ENCODE results near the gene ITGA6.

The ITGA6 gene

DNA sequence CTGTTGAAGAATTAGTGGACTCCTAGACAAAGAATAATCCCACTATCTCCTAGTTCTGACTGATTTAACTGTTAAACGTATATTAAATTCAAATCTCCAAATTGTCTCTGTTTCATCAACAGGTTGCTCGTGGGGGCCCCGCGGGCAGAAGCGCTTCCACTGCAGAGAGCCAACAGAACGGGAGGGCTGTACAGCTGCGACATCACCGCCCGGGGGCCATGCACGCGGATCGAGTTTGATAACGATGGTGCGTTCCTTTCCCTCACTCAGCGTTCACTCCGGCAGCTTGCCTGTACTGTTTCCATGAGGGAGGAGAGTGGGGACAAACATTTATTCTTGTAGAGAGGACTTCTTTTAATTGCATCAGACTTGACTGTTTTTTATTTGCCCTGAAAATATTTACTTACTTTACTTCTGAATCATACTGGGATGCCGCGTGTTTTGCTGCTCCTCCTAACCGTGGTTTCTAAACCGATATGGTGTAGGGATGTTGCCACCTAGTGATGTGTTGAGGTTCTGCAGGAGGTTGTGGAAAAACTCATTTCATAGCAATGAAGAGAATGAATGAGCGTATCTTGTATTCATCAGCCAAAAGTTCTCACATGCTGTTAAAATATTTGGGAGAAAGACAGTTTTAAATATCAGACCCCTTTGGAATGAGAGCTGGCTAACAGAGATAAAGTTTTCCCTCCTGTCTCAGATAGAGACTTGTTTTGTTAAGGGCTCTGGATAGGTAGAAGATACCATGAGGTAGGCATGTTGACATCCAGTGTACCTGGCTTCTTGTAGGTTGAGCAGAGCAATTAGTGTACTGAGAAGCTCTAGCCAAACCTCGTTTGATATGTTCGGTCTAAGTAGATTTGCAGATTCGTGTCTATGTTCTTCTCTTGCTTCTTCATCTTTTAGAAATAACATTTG, 38.3 kb downstream of the ITGA6 start (continued):
- TF ChIP-seq, protein P1, sequence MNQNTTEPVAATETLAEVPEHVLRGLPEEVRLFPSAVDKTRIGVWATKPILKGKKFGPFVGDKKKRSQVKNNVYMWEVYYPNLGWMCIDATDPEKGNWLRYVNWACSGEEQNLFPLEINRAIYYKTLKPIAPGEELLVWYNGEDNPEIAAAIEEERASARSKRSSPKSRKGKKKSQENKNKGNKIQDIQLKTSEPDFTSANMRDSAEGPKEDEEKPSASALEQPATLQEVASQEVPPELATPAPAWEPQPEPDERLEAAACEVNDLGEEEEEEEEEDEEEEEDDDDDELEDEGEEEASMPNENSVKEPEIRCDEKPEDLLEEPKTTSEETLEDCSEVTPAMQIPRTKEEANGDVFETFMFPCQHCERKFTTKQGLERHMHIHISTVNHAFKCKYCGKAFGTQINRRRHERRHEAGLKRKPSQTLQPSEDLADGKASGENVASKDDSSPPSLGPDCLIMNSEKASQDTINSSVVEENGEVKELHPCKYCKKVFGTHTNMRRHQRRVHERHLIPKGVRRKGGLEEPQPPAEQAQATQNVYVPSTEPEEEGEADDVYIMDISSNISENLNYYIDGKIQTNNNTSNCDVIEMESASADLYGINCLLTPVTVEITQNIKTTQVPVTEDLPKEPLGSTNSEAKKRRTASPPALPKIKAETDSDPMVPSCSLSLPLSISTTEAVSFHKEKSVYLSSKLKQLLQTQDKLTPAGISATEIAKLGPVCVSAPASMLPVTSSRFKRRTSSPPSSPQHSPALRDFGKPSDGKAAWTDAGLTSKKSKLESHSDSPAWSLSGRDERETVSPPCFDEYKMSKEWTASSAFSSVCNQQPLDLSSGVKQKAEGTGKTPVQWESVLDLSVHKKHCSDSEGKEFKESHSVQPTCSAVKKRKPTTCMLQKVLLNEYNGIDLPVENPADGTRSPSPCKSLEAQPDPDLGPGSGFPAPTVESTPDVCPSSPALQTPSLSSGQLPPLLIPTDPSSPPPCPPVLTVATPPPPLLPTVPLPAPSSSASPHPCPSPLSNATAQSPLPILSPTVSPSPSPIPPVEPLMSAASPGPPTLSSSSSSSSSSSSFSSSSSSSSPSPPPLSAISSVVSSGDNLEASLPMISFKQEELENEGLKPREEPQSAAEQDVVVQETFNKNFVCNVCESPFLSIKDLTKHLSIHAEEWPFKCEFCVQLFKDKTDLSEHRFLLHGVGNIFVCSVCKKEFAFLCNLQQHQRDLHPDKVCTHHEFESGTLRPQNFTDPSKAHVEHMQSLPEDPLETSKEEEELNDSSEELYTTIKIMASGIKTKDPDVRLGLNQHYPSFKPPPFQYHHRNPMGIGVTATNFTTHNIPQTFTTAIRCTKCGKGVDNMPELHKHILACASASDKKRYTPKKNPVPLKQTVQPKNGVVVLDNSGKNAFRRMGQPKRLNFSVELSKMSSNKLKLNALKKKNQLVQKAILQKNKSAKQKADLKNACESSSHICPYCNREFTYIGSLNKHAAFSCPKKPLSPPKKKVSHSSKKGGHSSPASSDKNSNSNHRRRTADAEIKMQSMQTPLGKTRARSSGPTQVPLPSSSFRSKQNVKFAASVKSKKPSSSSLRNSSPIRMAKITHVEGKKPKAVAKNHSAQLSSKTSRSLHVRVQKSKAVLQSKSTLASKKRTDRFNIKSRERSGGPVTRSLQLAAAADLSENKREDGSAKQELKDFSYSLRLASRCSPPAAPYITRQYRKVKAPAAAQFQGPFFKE (tag by site-specific recombination; IDR thresholded peaks at IDR 0.05; ENCODE audit: borderline replicate concordance), result no peak
- 0 out of 2 replicates have a peak, but pooled peaks have one; percentile 59 for TF ChIP-seq ZNF24 (tag by site-specific recombination; IDR thresholded peaks at IDR 0.05)
- TF ChIP-seq KLF7 (tag by site-specific recombination; IDR thresholded peaks at IDR 0.05; ENCODE audit: borderline replicate concordance), result no peak
- 0 out of 2 replicates have a peak, but pooled peaks have one; percentile 25 for TF ChIP-seq SP7 (tag by site-specific recombination; IDR thresholded peaks at IDR 0.05)
- no peak for TF ChIP-seq HIC1 (tag by site-specific recombination; IDR thresholded peaks at IDR 0.05)
- no peak for TF ChIP-seq ZNF596 (tag by site-specific recombination; IDR thresholded peaks at IDR 0.05)
- no peak for TF ChIP-seq ZBTB1 (tag by site-specific recombination; IDR thresholded peaks at IDR 0.05)
- no peak for TF ChIP-seq ZBTB48 (tag by site-specific recombination; IDR thresholded peaks at IDR 0.05)
- peak; percentile 52 for TF ChIP-seq PATZ1 (tag by site-specific recombination; IDR thresholded peaks at IDR 0.05)
- TF ChIP-seq ZNF433 (tag by site-specific recombination; IDR thresholded peaks at IDR 0.05; ENCODE audit: low read depth), result no peak
- no peak for TF ChIP-seq ZSCAN16 (tag by site-specific recombination; IDR thresholded peaks at IDR 0.05)
- TF ChIP-seq ZNF623 (tag by site-specific recombination; IDR thresholded peaks at IDR 0.05), result no peak
- TF ChIP-seq ZBTB26 (tag by site-specific recombination; optimal IDR thresholded peaks at IDR 0.05), result peak; percentile 44
- no peak for TF ChIP-seq IKZF3 (tag by site-specific recombination; IDR thresholded peaks at IDR 0.05)
- TF ChIP-seq ZNF223 (tag by site-specific recombination; IDR thresholded peaks at IDR 0.05), result no peak
- TF ChIP-seq ZNF335 (tag by site-specific recombination; conservative IDR thresholded peaks at IDR 0.05), result peak; percentile 87
- TF ChIP-seq ZNF324 (tag by site-specific recombination; IDR thresholded peaks at IDR 0.05), result no peak
- TF ChIP-seq REPIN1 (tag by site-specific recombination; IDR thresholded peaks at IDR 0.05; ENCODE audit: low read depth), result no peak
- TF ChIP-seq ZNF311 (tag by site-specific recombination; IDR thresholded peaks at IDR 0.05; ENCODE audit: borderline replicate concordance), result no peak
- TF ChIP-seq ZBTB10 (tag by site-specific recombination; IDR thresholded peaks at IDR 0.05), result no peak
- no peak for TF ChIP-seq ZNF707 (tag by site-specific recombination; IDR thresholded peaks at IDR 0.05)
- TF ChIP-seq, protein P2, sequence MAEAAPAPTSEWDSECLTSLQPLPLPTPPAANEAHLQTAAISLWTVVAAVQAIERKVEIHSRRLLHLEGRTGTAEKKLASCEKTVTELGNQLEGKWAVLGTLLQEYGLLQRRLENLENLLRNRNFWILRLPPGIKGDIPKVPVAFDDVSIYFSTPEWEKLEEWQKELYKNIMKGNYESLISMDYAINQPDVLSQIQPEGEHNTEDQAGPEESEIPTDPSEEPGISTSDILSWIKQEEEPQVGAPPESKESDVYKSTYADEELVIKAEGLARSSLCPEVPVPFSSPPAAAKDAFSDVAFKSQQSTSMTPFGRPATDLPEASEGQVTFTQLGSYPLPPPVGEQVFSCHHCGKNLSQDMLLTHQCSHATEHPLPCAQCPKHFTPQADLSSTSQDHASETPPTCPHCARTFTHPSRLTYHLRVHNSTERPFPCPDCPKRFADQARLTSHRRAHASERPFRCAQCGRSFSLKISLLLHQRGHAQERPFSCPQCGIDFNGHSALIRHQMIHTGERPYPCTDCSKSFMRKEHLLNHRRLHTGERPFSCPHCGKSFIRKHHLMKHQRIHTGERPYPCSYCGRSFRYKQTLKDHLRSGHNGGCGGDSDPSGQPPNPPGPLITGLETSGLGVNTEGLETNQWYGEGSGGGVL (tag by site-specific recombination; IDR thresholded peaks at IDR 0.05), result no peak
- TF ChIP-seq KLF16 (tag by site-specific recombination; IDR thresholded peaks at IDR 0.05), result no peak

Data from HEK293 (cell line).